H9 (cell line): Measurements from ENCODE around the gene SMYD5. TPM values are rescaled to one million over a fixed set of nuclear protein-coding genes. Genes with fewer than 3 reads are reported as not detected.

Source experiments
- DNase-seq: peaks from one replicate; pipeline ENCODE4 v3.0.0-alpha.2; 2017
- H2AFZ ChIP-seq: one replicate; pipeline ENCODE4 v1.6.1; 2013; ENCODE audit warnings: mild to moderate bottlenecking, low read length, control low read depth, moderate library complexity
- H2AK5ac ChIP-seq: 2 replicates; pipeline ENCODE4 v1.6.1; 2013; ENCODE audit warnings: low read length, control low read depth, mixed read lengths; ENCODE audit not compliant: insufficient read length
- H2BK120ac ChIP-seq: one replicate; pipeline ENCODE4 v1.6.1; 2013; ENCODE audit warnings: low read depth, mild to moderate bottlenecking, low read length, control low read depth, inconsistent platforms; ENCODE audit not compliant: poor library complexity, severe bottlenecking
- H2BK12ac ChIP-seq: 2 replicates; pipeline ENCODE4 v1.6.1; 2013; ENCODE audit warnings: low read length, control low read depth, mixed read lengths, low read depth; ENCODE audit not compliant: insufficient read length
- H2BK15ac ChIP-seq: 2 replicates; pipeline ENCODE4 v1.6.1; 2013; ENCODE audit warnings: low read depth, low read length, control low read depth
- H2BK20ac ChIP-seq: one replicate; pipeline ENCODE4 v1.6.1; 2013; ENCODE audit warnings: low read depth, mild to moderate bottlenecking, low read length, control low read depth, inconsistent platforms; ENCODE audit not compliant: poor library complexity, severe bottlenecking
- H2BK5ac ChIP-seq: 2 replicates; pipeline ENCODE4 v1.6.1; 2013; ENCODE audit warnings: low read length, control low read depth, mixed read lengths; ENCODE audit not compliant: insufficient read length
- H3K14ac ChIP-seq: 2 replicates; pipeline ENCODE4 v1.6.1; 2013; ENCODE audit warnings: low read length, control low read depth; ENCODE audit not compliant: insufficient read depth
- H3K18ac ChIP-seq: 2 replicates; pipeline ENCODE4 v1.6.1; 2013; ENCODE audit warnings: low read depth, mild to moderate bottlenecking, mixed read lengths, low read length, control low read depth; ENCODE audit not compliant: insufficient read length
- H3K23ac ChIP-seq: 2 replicates; pipeline ENCODE4 v1.6.1; 2013; ENCODE audit warnings: low read length, control low read depth, mixed read lengths, low read depth; ENCODE audit not compliant: insufficient read length
- H3K23me2 ChIP-seq: 2 replicates; pipeline ENCODE4 v1.6.1; 2013; ENCODE audit warnings: low read depth, mild to moderate bottlenecking, mixed read lengths, low read length, control low read depth; ENCODE audit not compliant: insufficient read length, poor library complexity, severe bottlenecking
- H3K27ac ChIP-seq: 2 replicates; pipeline ENCODE4 v1.5.1; 2013; ENCODE audit warnings: low read length, control low read depth, mixed read lengths, low read depth; ENCODE audit not compliant: insufficient read length
- H3K27me3 ChIP-seq: 2 replicates; pipeline ENCODE4 v1.6.1; 2013; ENCODE audit warnings: low read length, control low read depth, inconsistent platforms; ENCODE audit not compliant: insufficient read depth
- H3K4ac ChIP-seq: 2 replicates; pipeline ENCODE4 v1.6.1; 2013; ENCODE audit warnings: low read depth, mild to moderate bottlenecking, control low read depth, inconsistent platforms, low read length, moderate library complexity
- H3K4me1 ChIP-seq: 2 replicates; pipeline ENCODE4 v1.6.1; 2013; ENCODE audit warnings: low read length, control low read depth, inconsistent platforms; ENCODE audit not compliant: insufficient read depth
- H3K4me2 ChIP-seq: 2 replicates; pipeline ENCODE4 v1.6.1; 2013; ENCODE audit warnings: low read length, control low read depth, mixed read lengths; ENCODE audit not compliant: insufficient read length, insufficient read depth
- H3K56ac ChIP-seq: 2 replicates; pipeline ENCODE4 v1.6.1; 2013; ENCODE audit warnings: low read depth, mild to moderate bottlenecking, mixed read lengths, low read length, control low read depth; ENCODE audit not compliant: insufficient read length
- H3K79me1 ChIP-seq: 2 replicates; pipeline ENCODE4 v1.6.1; 2013; ENCODE audit warnings: low read depth, mild to moderate bottlenecking, moderate library complexity, low read length, control low read depth, inconsistent platforms; ENCODE audit not compliant: insufficient read depth, poor library complexity, severe bottlenecking
- H3K79me2 ChIP-seq: 2 replicates; pipeline ENCODE4 v1.6.1; 2013; ENCODE audit warnings: low read length, control low read depth, inconsistent platforms; ENCODE audit not compliant: insufficient read depth
- H3K9ac ChIP-seq: 2 replicates; pipeline ENCODE4 v1.6.1; 2013; ENCODE audit warnings: low read length, control low read depth, mixed read lengths; ENCODE audit not compliant: insufficient read length; ENCODE audit errors: extremely low read depth
- H3K9me3 ChIP-seq: one replicate; pipeline ENCODE4 v1.6.1; 2013; ENCODE audit warnings: low read depth, low read length, inconsistent platforms; ENCODE audit not compliant: control insufficient read depth
- H3T11ph ChIP-seq: one replicate; pipeline ENCODE4 v1.6.1; 2013; ENCODE audit warnings: mild to moderate bottlenecking, low read length, control low read depth, inconsistent platforms
- H4K20me1 ChIP-seq: one replicate; pipeline ENCODE4 v1.6.1; 2013; ENCODE audit not compliant: control insufficient read depth, insufficient read length, insufficient read depth
- H4K5ac ChIP-seq: 2 replicates; pipeline ENCODE4 v1.6.1; 2013; ENCODE audit warnings: low read depth, mild to moderate bottlenecking, mixed read lengths, low read length, control low read depth; ENCODE audit not compliant: insufficient read length
- H4K8ac ChIP-seq: replicated peaks from 2 replicates; pipeline ENCODE4 v1.6.1; 2013; ENCODE audit warnings: low read length, control low read depth, mixed read lengths, low read depth; ENCODE audit not compliant: insufficient read length
- H4K91ac ChIP-seq: 2 replicates; pipeline ENCODE4 v1.6.1; 2013; ENCODE audit warnings: low read depth, mild to moderate bottlenecking, moderate library complexity, mixed read lengths, low read length, control low read depth; ENCODE audit not compliant: insufficient read length
- H3K27ac Mint-ChIP-seq, 3 experiments: 2 replicates in 2 of 3; 3 replicates in 1 of 3; pipeline ENCODE4 v1.8.0; 2020 to 2021; ENCODE audit warnings: mixed read lengths in 3 of 3, mild to moderate bottlenecking in 1 of 3, moderate library complexity in 1 of 3
- H3K27me3 Mint-ChIP-seq: 2 replicates; pipeline ENCODE4 v1.8.0; 2021; ENCODE audit warnings: low read depth, mild to moderate bottlenecking, moderate library complexity, mixed read lengths
- H3K36me3 Mint-ChIP-seq, 3 experiments: 2 replicates in 2 of 3; 3 replicates in 1 of 3; pipeline ENCODE4 v1.8.0; 2020 to 2021; ENCODE audit warnings: low read depth in 3 of 3, mixed read lengths in 3 of 3; ENCODE audit not compliant: insufficient read depth in 1 of 3
- H3K4me1 Mint-ChIP-seq, 2 experiments: 2 replicates each; pipeline ENCODE4 v1.8.0; 2020; ENCODE audit warnings: mixed read lengths in 2 of 2
- H3K4me3 Mint-ChIP-seq, 2 experiments: 2 replicates in 1 of 2; 3 replicates in 1 of 2; pipeline ENCODE4 v1.8.0; 2020 to 2021; ENCODE audit warnings: mild to moderate bottlenecking in 2 of 2, mixed read lengths in 2 of 2, moderate library complexity in 1 of 2
- H3K9me3 Mint-ChIP-seq, 2 experiments: 2 replicates in 1 of 2; 3 replicates in 1 of 2; pipeline ENCODE4 v1.8.0; 2020; ENCODE audit warnings: mild to moderate bottlenecking in 2 of 2, mixed read lengths in 2 of 2, moderate library complexity in 1 of 2
- CTCF ChIP-seq: fragments of 200-600 bp; sonication (generic); conservative IDR thresholded peaks from 3 replicates; pipeline ENCODE4 v1.8.0; 2021; ENCODE audit warnings: antibody characterized with exemption, mild to moderate bottlenecking
- WGBS: extraction: QIAGEN DNeasy Blood & Tissue Kit; methylation state at CpG from one replicate; pipeline ENCODE4 v1.1.7; 2013; ENCODE audit warnings: missing lambda C conversion rate, low lambda C conversion rate, mixed read lengths; ENCODE audit not compliant: insufficient read length; ENCODE audit errors: extremely low coverage; 5-methylcytosine and 5-hydroxymethylcytosine counted together
- total RNA-seq: library from RNA; stranded (reverse); gene quantifications from 2 replicates; pipeline ENCODE4 v1.2.1, GENCODE V29; 2021

SMYD5 gene
- total RNA-seq, 1 experiment from 2014 or later = 45.2 TPM

GRCh38 chr2:73258913-73259215, 44.8 kb downstream of the SMYD5 start:
- Histone ChIP-seq H4K5ac (no peak overlapping the region), H3K9ac (no peak overlapping the region), H3K56ac (no peak overlapping the region), H3K4ac (no peak overlapping the region), H3K23me2 (no peaks in the 10 kb centered on the region), H2BK20ac (no peak overlapping the region), H3K27ac (no peak overlapping the region), H2BK5ac (no peak overlapping the region), H4K8ac (no peak overlapping the region), H3T11ph (no peak overlapping the region), H3K23ac (no peak overlapping the region), H2BK15ac (no peak overlapping the region), H2BK12ac (no peak overlapping the region), H2AFZ (no peak overlapping the region), H3K79me2 (no peaks in the 10 kb centered on the region), H4K91ac (no peak overlapping the region), H3K14ac (no peak overlapping the region), H2AK5ac (no peak overlapping the region), H3K18ac (no peak overlapping the region), H3K79me1 (no peaks in the 10 kb centered on the region), H3K27me3 (no peaks in the 10 kb centered on the region), H3K4me2 (no peak overlapping the region), H3K9me3 (no peaks in the 10 kb centered on the region), H2BK120ac (no peak overlapping the region), H3K4me1 (no peaks in the 10 kb centered on the region), H4K20me1 (no peaks in the 10 kb centered on the region)
- Mint-ChIP-seq H3K9me3 (no peaks in the 10 kb centered on the region; a peak in 1 of 5 replicates), H3K4me3 (no peak overlapping the region), H3K36me3 (peaks cover 13 to 44% (median 20%) of the 10 kb centered on the region in 3 experiments; a peak in 6 of 7 replicates), H3K4me1 (peaks cover 17 to 18% of the 10 kb centered on the region in 2 experiments), H3K27me3 (no peaks in the 10 kb centered on the region; the same call in 1 of the 2 replicates), H3K27ac (no peak overlapping the region)
- no peak for TF ChIP-seq CTCF
- WGBS = no CpG with 5 or more reads among the region's 9 CpGs
- DNase-seq = no peak
